Mesenchymal stem cell (in vitro differentiated cells and primary cell): ENCODE data around the gene MRPS23.
A peak's percentile ranks its signal among the peaks of the same experiment; 100 is the strongest.

Source experiments
- DNase-seq: peaks from one replicate; pipeline ENCODE4 v3.0.0-alpha.2; 2013
- H2AFZ ChIP-seq: one replicate; pipeline ENCODE4 v1.6.1; 2013; ENCODE audit warnings: low read depth, mild to moderate bottlenecking, control low read depth, inconsistent platforms, low read length, moderate library complexity
- H2AK5ac ChIP-seq: 2 replicates; pipeline ENCODE4 v1.6.1; 2013; ENCODE audit warnings: low read length, moderate library complexity, mild to moderate bottlenecking, inconsistent platforms; ENCODE audit not compliant: severe bottlenecking
- H2BK120ac ChIP-seq: one replicate; pipeline ENCODE4 v1.6.1; 2013; ENCODE audit warnings: low read depth, mild to moderate bottlenecking, inconsistent platforms, low read length, moderate library complexity
- H2BK12ac ChIP-seq, 2 experiments: one replicate each; pipeline ENCODE4 v1.6.1; 2013; ENCODE audit warnings: inconsistent platforms in 2 of 2, low read length in 2 of 2, mild to moderate bottlenecking in 2 of 2, moderate library complexity in 2 of 2, control low read depth in 1 of 2
- H2BK15ac ChIP-seq: one replicate; pipeline ENCODE4 v1.6.1; 2013; ENCODE audit warnings: mild to moderate bottlenecking, low read depth, inconsistent platforms; ENCODE audit not compliant: poor library complexity, severe bottlenecking
- H2BK5ac ChIP-seq: 2 replicates; pipeline ENCODE4 v1.6.1; 2013; ENCODE audit warnings: low read depth, mild to moderate bottlenecking, low read length, control low read depth, inconsistent platforms; ENCODE audit not compliant: poor library complexity, severe bottlenecking
- H3K14ac ChIP-seq, 2 experiments: one replicate each; pipeline ENCODE4 v1.6.1; 2013; ENCODE audit warnings: inconsistent platforms in 2 of 2, low read length in 2 of 2, control low read depth in 1 of 2, mild to moderate bottlenecking in 1 of 2, moderate library complexity in 1 of 2
- H3K18ac ChIP-seq, 2 experiments: one replicate each; pipeline ENCODE4 v1.6.1; 2013; ENCODE audit warnings: inconsistent platforms in 2 of 2, low read length in 2 of 2, control low read depth in 1 of 2, low read depth in 1 of 2, mild to moderate bottlenecking in 1 of 2
- H3K23ac ChIP-seq, 2 experiments: one replicate each; pipeline ENCODE4 v1.6.1; 2013; ENCODE audit warnings: inconsistent platforms in 2 of 2, low read length in 2 of 2, mild to moderate bottlenecking in 2 of 2, moderate library complexity in 2 of 2, control low read depth in 1 of 2
- H3K27ac ChIP-seq: 2 replicates; pipeline ENCODE4 v1.5.1; 2013; ENCODE audit warnings: mild to moderate bottlenecking, moderate library complexity, low read length, control low read depth, inconsistent platforms; ENCODE audit not compliant: poor library complexity, severe bottlenecking
- H3K27me3 ChIP-seq, 2 experiments: 2 replicates each; pipeline versions ENCODE4 v1.6.1 to v1.7.0; 2013; ENCODE audit warnings: low read length in 2 of 2, mild to moderate bottlenecking in 2 of 2, moderate library complexity in 2 of 2, control low read depth in 1 of 2, inconsistent platforms in 1 of 2; ENCODE audit not compliant: control insufficient read depth in 1 of 2, insufficient read depth in 1 of 2
- H3K36me3 ChIP-seq, 2 experiments: 2 replicates each; pipeline versions ENCODE4 v1.6.1 to v1.7.0; 2013; ENCODE audit warnings: low read length in 2 of 2, control low read depth in 1 of 2, inconsistent platforms in 1 of 2, low read depth in 1 of 2, mild to moderate bottlenecking in 1 of 2; ENCODE audit not compliant: insufficient read depth in 2 of 2, control insufficient read depth in 1 of 2
- H3K4ac ChIP-seq, 2 experiments: one replicate each; pipeline ENCODE4 v1.6.1; 2013; ENCODE audit warnings: inconsistent platforms in 2 of 2, low read length in 2 of 2, mild to moderate bottlenecking in 2 of 2, moderate library complexity in 2 of 2, control low read depth in 1 of 2, low read depth in 1 of 2
- H3K4me1 ChIP-seq: 2 replicates; pipeline ENCODE4 v1.6.1; 2013; ENCODE audit warnings: low read depth, low read length, control low read depth; ENCODE audit not compliant: control insufficient read depth, insufficient read depth
- H3K4me2 ChIP-seq: 2 replicates; pipeline ENCODE4 v1.6.1; 2013; ENCODE audit warnings: low read length, mild to moderate bottlenecking, inconsistent platforms; ENCODE audit not compliant: poor library complexity, severe bottlenecking
- H3K4me3 ChIP-seq, 2 experiments: 2 replicates each; pipeline versions ENCODE4 v1.5.1 to v1.7.0; 2013; ENCODE audit warnings: low read length in 2 of 2, mild to moderate bottlenecking in 2 of 2, control low read depth in 1 of 2, low read depth in 1 of 2; ENCODE audit not compliant: insufficient read depth in 1 of 2
- H3K79me1 ChIP-seq: replicated peaks from 2 replicates; pipeline ENCODE4 v1.6.1; 2013; ENCODE audit warnings: mild to moderate bottlenecking, control low read depth, low read length, inconsistent platforms; ENCODE audit not compliant: poor library complexity, severe bottlenecking
- H3K9ac ChIP-seq: 2 replicates; pipeline ENCODE4 v1.7.0; 2013; ENCODE audit warnings: mild to moderate bottlenecking, low read length, moderate library complexity
- H3K9me3 ChIP-seq: 2 replicates; pipeline ENCODE4 v1.7.0; 2013; ENCODE audit warnings: mild to moderate bottlenecking, low read length; ENCODE audit not compliant: control insufficient read depth
- H4K8ac ChIP-seq: one replicate; pipeline ENCODE4 v1.6.1; 2013; ENCODE audit warnings: inconsistent platforms, mild to moderate bottlenecking, low read length, moderate library complexity
- H4K91ac ChIP-seq: one replicate; pipeline ENCODE4 v1.6.1; 2013; ENCODE audit warnings: mild to moderate bottlenecking, low read length, inconsistent platforms
- WGBS: methylation state at CpG from one replicate; pipeline ENCODE4 v1.1.7; 2013; ENCODE audit warnings: mixed read lengths; 5-methylcytosine and 5-hydroxymethylcytosine counted together

MRPS23 gene

DNA sequence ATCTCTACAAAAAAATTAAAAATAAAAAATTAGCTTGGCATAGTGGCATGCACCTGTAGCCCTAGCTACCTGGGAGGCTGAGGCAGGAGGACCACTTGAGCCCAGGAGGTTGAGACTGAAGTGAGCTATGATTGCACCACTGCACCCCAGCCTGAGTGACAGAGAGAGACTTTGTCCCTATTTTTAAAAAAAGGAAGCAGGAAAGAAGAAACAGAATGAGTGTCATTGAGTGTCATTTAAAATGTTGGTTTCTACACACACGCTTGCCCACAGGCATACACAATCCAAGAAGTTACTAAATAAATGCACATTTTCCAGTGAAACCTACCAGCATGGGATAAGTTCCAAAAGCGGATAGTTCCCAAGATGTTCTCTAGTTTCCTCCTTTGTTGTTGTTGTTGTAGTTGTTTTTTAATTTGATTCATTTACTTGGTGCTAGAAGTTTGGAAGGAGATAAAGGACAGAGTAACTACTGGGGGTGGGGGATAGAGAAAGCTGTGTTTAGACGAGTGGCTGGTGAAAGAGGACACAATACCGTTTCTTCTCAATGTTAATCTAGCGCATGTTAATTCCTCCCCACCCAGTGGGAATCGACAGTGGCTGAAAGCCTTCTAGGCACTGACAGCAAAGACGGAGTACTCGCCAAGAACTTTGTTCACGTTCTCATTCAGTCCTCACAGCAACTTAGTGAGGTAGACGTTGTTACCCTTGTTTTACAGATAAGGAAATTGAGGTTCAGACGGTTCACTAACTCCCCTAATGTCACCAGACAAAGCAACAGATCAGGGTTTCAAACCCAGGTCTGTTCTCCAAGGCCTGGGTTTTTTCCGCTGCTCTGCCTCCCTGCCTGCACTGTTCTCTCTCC, 17.3 kb downstream of the MRPS23 start:
- no peaks in the 10 kb centered on the region for H3K9me3 ChIP-seq
- no peak overlapping the region for H3K23ac ChIP-seq
- H3K27ac ChIP-seq, result no peak overlapping the region
- no peak overlapping the region for H2BK120ac ChIP-seq
- H2BK12ac ChIP-seq, result no peak overlapping the region
- H3K4me2 ChIP-seq, result peak overlapping the region; percentile 83
- no peak overlapping the region for H3K14ac ChIP-seq
- H3K4me3 ChIP-seq, result peak overlapping the region in 1 of 2 experiments; percentile 72
- H2AK5ac ChIP-seq, result no peak overlapping the region
- H3K9ac ChIP-seq, result peak overlapping the region; percentile 54
- H2BK5ac ChIP-seq, result no peak overlapping the region
- no peak overlapping the region for H3K4ac ChIP-seq
- peaks cover 10% of the 10 kb centered on the region for H3K4me1 ChIP-seq
- no peak for DNase-seq
- H4K8ac ChIP-seq, result no peak overlapping the region
- H2AFZ ChIP-seq, result no peak overlapping the region
- H3K18ac ChIP-seq, result no peak overlapping the region
- H2BK15ac ChIP-seq, result no peak overlapping the region
- peaks cover 1 to 6% of the 10 kb centered on the region in 2 experiments for H3K36me3 ChIP-seq
- H3K27me3 ChIP-seq, result peaks cover 3 to 17% of the 10 kb centered on the region in 2 experiments
- no peak overlapping the region for H4K91ac ChIP-seq
- WGBS, result 33% methylated on average over 9 of the region's 12 CpGs
- no peaks in the 10 kb centered on the region for H3K79me1 ChIP-seq

DNA sequence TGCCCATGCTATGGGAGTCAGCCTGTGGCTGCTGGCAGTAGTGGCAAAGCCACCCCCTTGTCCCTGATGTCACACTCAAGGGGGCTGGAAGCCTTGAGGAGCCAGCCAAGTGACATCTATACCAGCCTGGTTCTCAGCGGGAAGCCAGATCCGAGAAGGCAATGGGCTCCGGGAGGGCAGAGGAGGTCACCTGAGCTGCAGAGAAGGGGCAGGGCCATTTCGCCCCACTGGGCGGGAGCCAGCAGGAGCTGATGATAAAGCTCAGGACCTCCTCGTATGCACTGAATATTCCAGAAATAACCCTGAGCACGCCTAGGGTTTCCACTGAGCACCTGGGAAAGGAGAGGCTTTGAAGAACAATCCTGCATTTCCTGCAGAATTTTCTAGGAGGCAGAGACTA, 19.0 kb downstream of the MRPS23 start:
- H2AFZ ChIP-seq, result no peak overlapping the region
- no peaks in the 10 kb centered on the region for H3K9me3 ChIP-seq
- peaks cover 3 to 28% of the 10 kb centered on the region in 2 experiments for H3K27me3 ChIP-seq
- H3K18ac ChIP-seq, result peak overlapping the region in 1 of 2 experiments; percentile 24
- H2AK5ac ChIP-seq, result no peak overlapping the region
- H3K4ac ChIP-seq, result no peak overlapping the region
- peaks cover 10% of the 10 kb centered on the region for H3K4me1 ChIP-seq
- no peak overlapping the region for H2BK12ac ChIP-seq
- H3K27ac ChIP-seq, result no peak overlapping the region
- H2BK5ac ChIP-seq, result no peak overlapping the region
- no peak overlapping the region for H3K4me2 ChIP-seq
- 77% methylated on average over 7 of the region's 7 CpGs for WGBS
- no peak overlapping the region for H4K91ac ChIP-seq
- no peak overlapping the region for H2BK15ac ChIP-seq
- no peaks in the 10 kb centered on the region for H3K36me3 ChIP-seq
- no peak overlapping the region for H3K9ac ChIP-seq
- no peak for DNase-seq
- H2BK120ac ChIP-seq, result no peak overlapping the region
- peak overlapping the region in 1 of 2 experiments; percentile 45 for H3K14ac ChIP-seq
- H3K79me1 ChIP-seq, result no peaks in the 10 kb centered on the region
- H4K8ac ChIP-seq, result peak overlapping the region; percentile 67
- no peak overlapping the region for H3K23ac ChIP-seq
- H3K4me3 ChIP-seq, result no peak overlapping the region

DNA sequence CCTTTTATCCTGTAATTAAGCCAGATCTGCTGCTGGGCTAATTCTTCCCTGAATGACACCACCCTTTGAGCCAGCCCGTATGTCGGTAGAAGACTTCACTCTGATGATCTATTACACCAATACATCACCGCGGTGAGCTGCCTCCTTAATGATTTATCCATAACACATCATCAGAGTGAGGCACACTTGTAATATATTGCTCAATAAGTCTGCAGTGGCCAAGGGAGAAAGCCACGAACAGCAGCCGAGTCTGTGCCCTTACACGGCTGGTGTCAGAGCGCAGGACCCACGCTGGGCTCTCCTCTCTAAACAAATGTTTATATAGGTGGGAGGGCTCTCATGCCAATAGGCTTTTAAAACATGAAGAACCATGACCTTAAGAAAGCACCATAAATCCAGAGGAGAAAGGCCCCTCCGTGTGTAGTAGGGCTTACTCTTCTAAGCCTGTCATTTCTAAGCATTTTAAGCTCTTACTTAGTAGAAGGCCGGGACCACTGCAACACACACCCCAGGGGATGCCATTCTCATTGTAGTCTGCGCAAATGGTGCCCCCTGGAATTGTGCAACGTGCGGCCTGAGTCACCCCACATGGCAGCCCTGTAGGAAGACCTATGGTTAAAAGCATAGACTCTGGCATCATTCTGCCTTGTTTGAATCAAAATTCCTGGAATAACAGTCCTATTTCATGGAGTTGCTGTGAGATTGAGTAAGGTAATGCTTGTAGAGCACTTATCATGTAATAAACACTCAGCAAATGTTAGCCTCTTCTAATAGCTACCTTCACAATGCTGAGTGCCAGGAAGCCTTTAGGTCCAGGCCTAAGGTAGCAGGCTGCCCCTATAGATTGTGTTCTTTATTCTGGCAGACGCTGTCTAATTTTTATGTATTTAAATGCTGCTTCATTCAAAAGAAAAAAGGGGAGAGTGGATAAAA, 26.1 kb downstream of the MRPS23 start:
- H2BK12ac ChIP-seq, result no peak overlapping the region
- peak; percentile 41 for DNase-seq
- no peak overlapping the region for H4K8ac ChIP-seq
- peak overlapping the region; percentile 51 for H3K27ac ChIP-seq
- H2AK5ac ChIP-seq, result no peak overlapping the region
- H2BK120ac ChIP-seq, result no peak overlapping the region
- no peak overlapping the region for H3K4me3 ChIP-seq
- no peak overlapping the region for H2AFZ ChIP-seq
- H3K36me3 ChIP-seq, result no peaks in the 10 kb centered on the region
- no peak overlapping the region for H2BK15ac ChIP-seq
- no peak overlapping the region for H3K23ac ChIP-seq
- peak overlapping the region; percentile 45 for H3K4me2 ChIP-seq
- no peak overlapping the region for H2BK5ac ChIP-seq
- no peak overlapping the region for H3K9ac ChIP-seq
- H3K9me3 ChIP-seq, result no peaks in the 10 kb centered on the region
- peak overlapping the region in 1 of 2 experiments; percentile 44 for H3K18ac ChIP-seq
- H3K79me1 ChIP-seq, result no peaks in the 10 kb centered on the region
- no peak overlapping the region for H3K4ac ChIP-seq
- peaks cover 7% of the 10 kb centered on the region for H3K4me1 ChIP-seq
- 68% methylated on average over 13 of the region's 15 CpGs for WGBS
- no peak overlapping the region for H4K91ac ChIP-seq
- peaks cover 0 to 36% of the 10 kb centered on the region in 2 experiments for H3K27me3 ChIP-seq
- no peak overlapping the region for H3K14ac ChIP-seq

DNA sequence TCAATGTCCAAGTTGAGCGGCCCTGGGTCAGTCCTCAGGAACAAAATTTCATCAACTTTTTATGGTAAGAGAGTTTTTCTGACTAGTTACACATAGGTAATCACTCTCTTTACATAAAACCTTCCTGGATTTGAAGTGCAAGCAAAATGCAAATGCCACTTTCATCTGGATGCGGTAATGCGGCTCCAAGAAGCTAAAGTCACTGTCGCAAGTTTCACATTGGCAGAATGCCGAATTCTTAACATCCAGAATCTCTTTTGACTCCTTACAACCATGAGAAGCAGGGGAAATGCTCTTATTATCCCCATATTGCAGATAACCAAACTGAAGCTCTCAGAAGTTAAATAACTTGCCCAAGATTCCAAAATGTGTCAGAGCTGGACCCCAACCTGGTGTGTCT, 30.0 kb downstream of the MRPS23 start:
- Histone ChIP-seq H3K4me1 (peaks cover 9% of the 10 kb centered on the region), H2BK120ac (no peak overlapping the region), H3K36me3 (no peaks in the 10 kb centered on the region), H2BK15ac (no peak overlapping the region), H4K91ac (no peak overlapping the region), H3K14ac (no peak overlapping the region), H2BK12ac (no peak overlapping the region), H2AK5ac (peak overlapping the region; percentile 49), H3K9me3 (no peaks in the 10 kb centered on the region), H2AFZ (no peak overlapping the region), H3K27me3 (peaks cover 13 to 55% of the 10 kb centered on the region in 2 experiments), H3K4ac (no peak overlapping the region), H3K9ac (no peak overlapping the region), H2BK5ac (no peak overlapping the region), H3K18ac (no peak overlapping the region), H3K23ac (no peak overlapping the region), H3K79me1 (no peaks in the 10 kb centered on the region), H3K4me3 (no peak overlapping the region), H3K4me2 (no peak overlapping the region), H3K27ac (no peak overlapping the region), H4K8ac (no peak overlapping the region)
- 96% methylated on average over 5 of the region's 5 CpGs for WGBS
- DNase-seq, result no peak
